Keratinocyte (primary cell): ENCODE measurements around the gene EIF2S1.

Experiments used
- CTCF ChIP-seq, 3 experiments: IDR thresholded peaks in 1 of 3; conservative IDR thresholded peaks in 1 of 3; optimal IDR thresholded peaks in 1 of 3; 2 replicates in 2 of 3; 3 replicates in 1 of 3; pipeline versions ENCODE3 to v1.5.1; 2011; ENCODE audit warnings: low read length in 3 of 3, mild to moderate bottlenecking in 3 of 3, moderate library complexity in 2 of 3, control low read depth in 1 of 3, inconsistent platforms in 1 of 3; ENCODE audit not compliant: insufficient read depth in 2 of 3; ENCODE audit errors: extremely low read depth in 1 of 3
- EZH2 ChIP-seq: IDR thresholded peaks from one replicate; pipeline ENCODE4 v1.6.1; 2012; ENCODE audit warnings: inconsistent platforms, mild to moderate bottlenecking, low read length, moderate library complexity

DNA sequence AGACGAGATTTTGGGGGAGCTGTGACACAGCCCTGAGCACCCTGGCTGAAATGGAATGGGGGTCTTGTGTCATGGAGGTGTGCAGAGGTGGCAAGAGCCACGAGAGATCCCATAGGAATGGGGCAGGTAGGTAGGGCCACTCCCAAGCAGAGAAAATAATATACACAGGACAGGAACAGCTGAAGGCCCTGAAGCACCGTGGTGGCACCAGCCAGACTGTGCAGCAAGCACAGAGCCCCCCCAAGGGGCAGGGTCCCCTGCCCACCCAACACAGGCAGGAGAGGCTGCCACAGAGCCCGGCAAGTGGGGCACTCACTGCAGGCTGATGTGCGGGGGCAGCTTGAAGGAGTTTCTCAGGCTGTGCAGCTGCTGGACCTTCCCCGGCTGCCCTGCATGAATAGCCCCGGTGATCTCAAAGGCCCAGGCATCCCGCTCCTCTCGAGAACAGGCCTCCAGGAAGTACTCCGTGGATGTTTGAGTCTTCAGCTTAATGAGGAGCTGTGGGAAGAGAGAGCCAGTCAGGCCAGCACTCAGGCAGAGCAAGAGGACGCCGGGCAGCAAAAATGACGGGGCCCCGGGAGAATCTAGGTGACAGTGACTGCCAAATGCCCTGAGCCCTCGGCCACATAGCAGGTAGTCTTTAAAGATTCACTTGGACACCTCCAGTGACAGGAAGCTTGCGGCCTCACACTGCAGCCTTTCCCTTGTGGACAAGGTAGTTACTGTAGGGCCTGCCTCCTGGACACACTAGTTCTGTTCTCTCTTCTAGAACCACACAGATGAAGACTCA, 35.2 kb downstream of the EIF2S1 start:
- TF ChIP-seq CTCF (optimal IDR thresholded peaks at IDR 0.05 in 1 of 3, IDR thresholded peaks at IDR 0.05 in 1 of 3, conservative IDR thresholded peaks at IDR 0.05 in 1 of 3; ENCODE audit: extremely low read depth in 1 of 3, insufficient read depth in 2 of 3, low read length in 3 of 3) (no peak), EZH2 (no peak)
